ENCODE measurements around the gene GRID1. TPM values are rescaled to one million over a fixed set of nuclear protein-coding genes. Genes with fewer than 3 reads are reported as not detected.

GRID1 gene
- total RNA-seq, 4 donors from 2014 or later: 17.2 to 28.1 (median 23.6) TPM

- no peak overlapping the region for H3K4me3 ChIP-seq (replicated peaks in 1 of 3)
- DNase-seq: no peak
Measured at GRCh38 chr10:86230557-86231180, 135.9 kb downstream of the GRID1 start.

GRCh38 chr10:86229811-86230556, 136.6 kb downstream of the GRID1 start:
- H3K9me3 ChIP-seq: no peaks in the 10 kb centered on the region
- no peak overlapping the region for H3K27ac ChIP-seq
- H3K27me3 ChIP-seq: no peaks in the 10 kb centered on the region
- no peak for DNase-seq
- intact Hi-C loops (cut with DNase I): no loop called here
- H3K4me1 ChIP-seq: peaks cover 16 to 39% of the 10 kb centered on the region in 2 donors
- H3K4me3 ChIP-seq (replicated peaks in 1 of 3): no peak overlapping the region
- 72 to 88% methylated on average over 6 of the region's 6 CpGs for WGBS, 2 donors
- H3K36me3 ChIP-seq: no peaks in the 10 kb centered on the region
- TF ChIP-seq CTCF (IDR thresholded peaks at IDR 0.05): no peak
- TF ChIP-seq POLR2A (IDR thresholded peaks at IDR 0.05): no peak

More at GRCh38 chr10:86230557-86231180, 135.9 kb downstream of the GRID1 start:
- intact Hi-C loops (cut with DNase I): no loop called here
- H3K27ac ChIP-seq: no peak overlapping the region
- TF ChIP-seq POLR2A (IDR thresholded peaks at IDR 0.05): no peak
- no peak for TF ChIP-seq CTCF (IDR thresholded peaks at IDR 0.05)
- no peaks in the 10 kb centered on the region for H3K27me3 ChIP-seq
- 94% methylated on average over 6 to 7 of the region's 7 CpGs for WGBS, 2 donors
- H3K4me1 ChIP-seq: peaks cover 10 to 32% of the 10 kb centered on the region in 2 donors
- no peaks in the 10 kb centered on the region for H3K36me3 ChIP-seq
- no peaks in the 10 kb centered on the region for H3K9me3 ChIP-seq

- Histone ChIP-seq H3K36me3 (no peaks in the 10 kb centered on the region), H3K4me3 (replicated peaks in 1 of 3) (no peak overlapping the region), H3K27me3 (no peaks in the 10 kb centered on the region), H3K27ac (no peak overlapping the region), H3K9me3 (no peaks in the 10 kb centered on the region), H3K4me1 (peaks cover 17 to 39% of the 10 kb centered on the region in 2 donors)
- TF ChIP-seq CTCF (IDR thresholded peaks at IDR 0.05) (no peak), POLR2A (IDR thresholded peaks at IDR 0.05) (no peak)
- intact Hi-C loops (cut with DNase I): no loop called here
- no peak for DNase-seq
- WGBS, 2 donors: 91 to 99% methylated on average over 7 of the region's 7 CpGs
Measured at GRCh38 chr10:86229376-86229775, 137.2 kb downstream of the GRID1 start.

GRCh38 chr10:86227501-86228258, 138.9 kb downstream of the GRID1 start:
- WGBS, 2 donors: 86 to 98% methylated on average over 6 of the region's 6 CpGs
- no peaks in the 10 kb centered on the region for H3K36me3 ChIP-seq
- TF ChIP-seq CTCF (IDR thresholded peaks at IDR 0.05): no peak
- TF ChIP-seq POLR2A (IDR thresholded peaks at IDR 0.05): no peak
- H3K4me1 ChIP-seq: peaks cover 18 to 51% of the 10 kb centered on the region in 2 donors
- no peak for DNase-seq
- H3K27me3 ChIP-seq: no peaks in the 10 kb centered on the region
- H3K27ac ChIP-seq: peak overlapping the region in 2 of 3 donors; percentile 32 to 49
- no peak overlapping the region for H3K4me3 ChIP-seq (replicated peaks in 1 of 3)
- no peaks in the 10 kb centered on the region for H3K9me3 ChIP-seq
- intact Hi-C loops (cut with DNase I): no loop called here

Data from thyroid gland (tissue), 4 donors.